HepG2 (cell line): ENCODE measurements around the gene PHACTR3. TPM values are rescaled to one million over a fixed set of nuclear protein-coding genes. Genes with fewer than 3 reads are reported as not detected.

Experiments used
- ATAC-seq: fragments of 200-7000 bp; cut with Tn5 transposase; 3 replicates; pipeline ENCODE4 v1.9.1; 2020; ENCODE audit warnings: mild to moderate bottlenecking, moderate library complexity
- BruUV-seq: library from RNA; stranded (reverse); fragments of 400-500 nt; replicated peaks from 2 replicates; lab custom pipeline; 2021; lab: Mats Ljungman, UMichigan
- CTCF ChIA-PET: fragments of 300-600 bp; formaldehyde crosslinking; extraction: SDS; loops from one replicate; lab custom pipeline; 2021; ENCODE audit warnings: low total read pairs, inconsistent platforms, low intra/inter-chr PET ratio; lab: Yijun Ruan, JAX
- POLR2A ChIA-PET: fragments of 350-600 bp; sonication (Branson Sonifier 250); formaldehyde crosslinking; loops from one replicate; lab custom pipeline; 2020; ENCODE audit warnings: antibody characterized with exemption, inconsistent platforms; lab: Yijun Ruan, JAX
- DNase-seq: peaks from one replicate; pipeline ENCODE4 v3.0.0-alpha.2; 2015; ENCODE audit warnings: low spot score
- FAIRE-seq: peaks from 3 replicates; lab custom pipeline; 2011; peaks lifted over from hg19 to GRCh38; lab: Jason Lieb, UNC
- H2AFZ ChIP-seq: one replicate; pipeline ENCODE4 v1.6.1; 2011; ENCODE audit warnings: low read length, inconsistent platforms
- H3K27ac ChIP-seq: fragments of 300-600 bp; 3 replicates; pipeline ENCODE4 v1.8.0; 2011; ENCODE audit warnings: mixed run types, mild to moderate bottlenecking, mixed read lengths, low read length, inconsistent platforms; ENCODE audit not compliant: insufficient read depth; ENCODE audit errors: extremely low read length
- H3K27me3 ChIP-seq, 2 experiments: fragments of 200-600 bp in 1 of 2; 2 replicates in 1 of 2; 3 replicates in 1 of 2; pipeline versions ENCODE4 v1.6.0 to v1.8.0; 2011; ENCODE audit warnings: low read length in 2 of 2, mild to moderate bottlenecking in 2 of 2, moderate library complexity in 2 of 2, inconsistent platforms in 1 of 2; ENCODE audit not compliant: insufficient read depth in 2 of 2, control insufficient read depth in 1 of 2
- H3K36me3 ChIP-seq, 2 experiments: fragments of 200-600 bp in 1 of 2; replicated peaks in 1 of 2; 2 replicates in 1 of 2; 3 replicates in 1 of 2; pipeline versions ENCODE4 v1.5.1 to v1.8.0; 2011; ENCODE audit warnings: low read length in 2 of 2, inconsistent platforms in 1 of 2; ENCODE audit not compliant: insufficient read depth in 2 of 2, control insufficient read depth in 1 of 2
- H3K4me1 ChIP-seq: 2 replicates; pipeline ENCODE4 v1.5.1; 2012; ENCODE audit warnings: low read length, inconsistent platforms; ENCODE audit not compliant: insufficient read depth
- H3K4me2 ChIP-seq: 2 replicates; pipeline ENCODE4 v1.6.0; 2011; ENCODE audit warnings: low read depth, low read length, inconsistent platforms
- H3K4me3 ChIP-seq, 3 experiments: fragments of 200-600 bp in 1 of 3; sonication (generic), shearing (Covaris generic) in 1 of 3; replicated peaks in 1 of 3; 2 replicates each; pipeline ENCODE4 v1.5.1; 2011 to 2016; ENCODE audit warnings: low read length in 3 of 3, inconsistent platforms in 2 of 3, low read depth in 2 of 3, mild to moderate bottlenecking in 2 of 3, control low read depth in 1 of 3, mixed read lengths in 1 of 3; ENCODE audit not compliant: insufficient read depth in 1 of 3
- H3K79me2 ChIP-seq: one replicate; pipeline ENCODE4 v1.6.1; 2011; ENCODE audit warnings: low read length, inconsistent platforms; ENCODE audit not compliant: insufficient read depth
- H3K9ac ChIP-seq: 2 replicates; pipeline ENCODE4 v1.6.0; 2011; ENCODE audit warnings: mild to moderate bottlenecking, low read depth, low read length, inconsistent platforms; ENCODE audit not compliant: insufficient read depth
- H3K9me3 ChIP-seq: 2 replicates; pipeline ENCODE4 v1.5.1; 2012; ENCODE audit warnings: mild to moderate bottlenecking, low read length
- H4K20me1 ChIP-seq: 2 replicates; pipeline ENCODE4 v1.6.0; 2011; ENCODE audit warnings: inconsistent platforms, mild to moderate bottlenecking, low read length, moderate library complexity; ENCODE audit not compliant: insufficient read depth
- MTF2 ChIP-seq: sonication (generic); formaldehyde crosslinking; IDR thresholded peaks from 2 replicates; pipeline ENCODE4 v1.5.0; 2020; ENCODE audit warnings: missing genetic modification reagents, borderline replicate concordance
- MYNN ChIP-seq: sonication (generic); formaldehyde crosslinking; IDR thresholded peaks from 2 replicates; pipeline ENCODE4 v1.4.0; 2020; ENCODE audit warnings: mild to moderate bottlenecking, low read depth, missing genetic modification reagents
- NR3C1 ChIP-seq: sonication (generic); formaldehyde crosslinking; IDR thresholded peaks from 2 replicates; pipeline ENCODE4 v1.4.0; 2020; ENCODE audit warnings: missing genetic modification reagents
- RBM39 ChIP-seq: fragments of 200-400 bp; formaldehyde crosslinking; IDR thresholded peaks from one replicate; pipeline ENCODE4 v1.6.1; 2018; ENCODE audit warnings: antibody characterized with exemption, mild to moderate bottlenecking, low read depth, low read length; ENCODE audit not compliant: poor library complexity, severe bottlenecking
- REL ChIP-seq: sonication (generic); formaldehyde crosslinking; conservative IDR thresholded peaks from 2 replicates; pipeline ENCODE4 v1.8.0; 2022; ENCODE audit warnings: mild to moderate bottlenecking, missing genetic modification reagents, moderate library complexity
- RELA ChIP-seq: sonication (generic); formaldehyde crosslinking; IDR thresholded peaks from 2 replicates; pipeline ENCODE4 v1.4.0; 2020; ENCODE audit warnings: missing genetic modification reagents
- RXRA ChIP-seq: sonication (generic); formaldehyde crosslinking; IDR thresholded peaks from 2 replicates; pipeline ENCODE4 v1.5.1; 2020; ENCODE audit warnings: missing genetic modification reagents
- ZNF30 ChIP-seq: sonication (generic); formaldehyde crosslinking; IDR thresholded peaks from 2 replicates; pipeline ENCODE4 v1.5.0; 2020; ENCODE audit warnings: mild to moderate bottlenecking, missing genetic modification reagents
- ZNF619 ChIP-seq: sonication (generic); formaldehyde crosslinking; IDR thresholded peaks from 2 replicates; pipeline ENCODE4 v1.4.0; 2020; ENCODE audit warnings: mild to moderate bottlenecking, missing genetic modification reagents
- ZNF660 ChIP-seq: sonication (generic); formaldehyde crosslinking; IDR thresholded peaks from 2 replicates; pipeline ENCODE4 v1.5.1; 2020; ENCODE audit warnings: mild to moderate bottlenecking, low read depth, missing genetic modification reagents, borderline replicate concordance
- WGBS: methylation state at CpG from one replicate; pipeline ENCODE4 v1.1.6; 2017; ENCODE audit warnings: low lambda C conversion rate; 5-methylcytosine and 5-hydroxymethylcytosine counted together
- in situ Hi-C: cut with HindIII; loops from 2 replicates; pipeline ENCODE4 v1.10.0; 2017; ENCODE audit warnings: low pct_unique_long_range_greater_than_20kb; ENCODE audit not compliant: extremely low pct_ligation_motif_present
- intact Hi-C: fragments of 100-400 bp; cut with micrococcal nuclease; formaldehyde crosslinking; loops from one replicate; pipeline ENCODE4 v1.10.0; 2022; ENCODE audit not compliant: unreplicated experiment
- polyA plus RNA-seq, 8 experiments: library from polyadenylated mRNA; depleted of rRNA in 3 of 8; stranded (reverse) in 7 of 8; unstranded in 1 of 8; fragments of >200 nt; fragmentation: Illumina TruSeq in 4 of 8; extraction: Trizol in 4 of 8; gene quantifications; 2 replicates each; pipeline versions ENCODE4 v1.2.1 to v1.2.3, GENCODE V29; 2011 to 2016; ENCODE audit warnings: low read depth in 4 of 8, missing spikeins in 1 of 8, mixed read lengths in 1 of 8; ENCODE audit not compliant: insufficient read depth in 1 of 8
- total RNA-seq, 5 experiments: library from RNA; depleted of rRNA; stranded (reverse); fragments of >200 nt; fragmentation: Illumina TruSeq; extraction: Trizol; gene quantifications; 2 replicates each; pipeline ENCODE4 v1.2.3, GENCODE V29; 2016; ENCODE audit warnings: low read depth in 1 of 5
- TF ChIP-seq, protein P1 (sequence below): sonication (generic); formaldehyde crosslinking; IDR thresholded peaks from 2 replicates; pipeline ENCODE4 v1.8.0; 2022; ENCODE audit warnings: missing genetic modification reagents, mild to moderate bottlenecking, moderate library complexity, borderline replicate concordance
- TF ChIP-seq, protein P2 (sequence below): sonication (generic); formaldehyde crosslinking; IDR thresholded peaks from 2 replicates; pipeline ENCODE4 v1.5.1; 2020; ENCODE audit warnings: missing genetic modification reagents, mild to moderate bottlenecking, borderline replicate concordance
- TF ChIP-seq, protein P3 (sequence below): sonication (generic); formaldehyde crosslinking; IDR thresholded peaks from 2 replicates; pipeline ENCODE4 v1.5.1; 2020; ENCODE audit warnings: missing genetic modification reagents, mild to moderate bottlenecking, borderline replicate concordance
- TF ChIP-seq, protein P4 (sequence below): sonication (generic); formaldehyde crosslinking; IDR thresholded peaks from 2 replicates; pipeline ENCODE4 v1.9.0; 2021; ENCODE audit warnings: missing genetic modification reagents, mild to moderate bottlenecking, borderline replicate concordance
- TF ChIP-seq, protein P5 (sequence below): sonication (generic); formaldehyde crosslinking; IDR thresholded peaks from 2 replicates; pipeline ENCODE4 v1.5.0; 2020; ENCODE audit warnings: mild to moderate bottlenecking, missing genetic modification reagents
- TF ChIP-seq, protein P6 (sequence below): IDR thresholded peaks from 2 replicates; pipeline ENCODE4 v1.6.1; 2016; ENCODE audit warnings: missing genetic modification reagents, missing compliant biosample characterization

The PHACTR3 gene
- total and polyA plus RNA-seq, 2 of the 13 experiments (the other 11 are each of a cell fraction or from before 2014, with no cell fraction given) = not detected

DNA sequence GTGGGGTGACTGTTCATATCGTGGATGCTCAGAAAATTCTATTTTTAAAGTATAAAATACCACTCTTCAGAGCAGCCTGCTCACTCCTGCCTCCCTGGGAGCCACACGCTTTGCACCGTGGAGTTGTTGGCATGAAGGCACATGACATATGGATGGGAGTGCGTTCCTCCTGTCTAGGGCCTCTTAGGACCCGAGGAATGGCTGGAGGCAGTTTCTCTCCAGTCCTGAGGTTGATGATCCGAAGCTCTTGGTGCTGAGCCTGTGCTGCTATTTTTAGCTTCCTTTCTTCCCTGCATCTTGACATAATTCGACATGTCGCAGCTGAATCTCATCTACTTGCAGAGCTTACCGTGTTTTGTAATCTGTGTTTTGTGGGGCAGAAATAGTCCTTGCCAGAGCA lies 73.9 kb downstream of the PHACTR3 start:
- intact Hi-C loops (no loop called here), in situ Hi-C loops (no loop called here)
- Histone ChIP-seq H2AFZ (no peak overlapping the region), H3K9me3 (no peaks in the 10 kb centered on the region), H4K20me1 (no peaks in the 10 kb centered on the region), H3K4me1 (no peaks in the 10 kb centered on the region), H3K27ac (no peak overlapping the region), H3K4me3 (no peak overlapping the region), H3K79me2 (no peaks in the 10 kb centered on the region), H3K4me2 (no peak overlapping the region), H3K36me3 (no peaks in the 10 kb centered on the region), H3K27me3 (peaks cover 4 to 59% of the 10 kb centered on the region in 2 experiments; a peak in 4 of 5 replicates), H3K9ac (no peak overlapping the region)
- POLR2A ChIA-PET = no interaction called here
- FAIRE-seq (no peak), DNase-seq (no peak), ATAC-seq (no peak)
- WGBS = 11% methylated on average over 9 of the region's 9 CpGs
- CTCF ChIA-PET = no interaction called here
- BruUV-seq = no TSS peak
- TF ChIP-seq ZNF660 (CRISPR knock-in tag) (no peak), NR3C1 (no peak), ZNF30 (CRISPR knock-in tag) (no peak), RBM39 (no peak), RXRA (CRISPR knock-in tag) (no peak), MTF2 (CRISPR knock-in tag) (no peak), ZNF619 (CRISPR knock-in tag) (no peak), RELA (CRISPR knock-in tag) (no peak), REL (no peak), MYNN (CRISPR knock-in tag) (no peak)
- TF ChIP-seq, protein P1, sequence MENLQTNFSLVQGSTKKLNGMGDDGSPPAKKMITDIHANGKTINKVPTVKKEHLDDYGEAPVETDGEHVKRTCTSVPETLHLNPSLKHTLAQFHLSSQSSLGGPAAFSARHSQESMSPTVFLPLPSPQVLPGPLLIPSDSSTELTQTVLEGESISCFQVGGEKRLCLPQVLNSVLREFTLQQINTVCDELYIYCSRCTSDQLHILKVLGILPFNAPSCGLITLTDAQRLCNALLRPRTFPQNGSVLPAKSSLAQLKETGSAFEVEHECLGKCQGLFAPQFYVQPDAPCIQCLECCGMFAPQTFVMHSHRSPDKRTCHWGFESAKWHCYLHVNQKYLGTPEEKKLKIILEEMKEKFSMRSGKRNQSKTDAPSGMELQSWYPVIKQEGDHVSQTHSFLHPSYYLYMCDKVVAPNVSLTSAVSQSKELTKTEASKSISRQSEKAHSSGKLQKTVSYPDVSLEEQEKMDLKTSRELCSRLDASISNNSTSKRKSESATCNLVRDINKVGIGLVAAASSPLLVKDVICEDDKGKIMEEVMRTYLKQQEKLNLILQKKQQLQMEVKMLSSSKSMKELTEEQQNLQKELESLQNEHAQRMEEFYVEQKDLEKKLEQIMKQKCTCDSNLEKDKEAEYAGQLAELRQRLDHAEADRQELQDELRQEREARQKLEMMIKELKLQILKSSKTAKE = no peak
- TF ChIP-seq, protein P2, sequence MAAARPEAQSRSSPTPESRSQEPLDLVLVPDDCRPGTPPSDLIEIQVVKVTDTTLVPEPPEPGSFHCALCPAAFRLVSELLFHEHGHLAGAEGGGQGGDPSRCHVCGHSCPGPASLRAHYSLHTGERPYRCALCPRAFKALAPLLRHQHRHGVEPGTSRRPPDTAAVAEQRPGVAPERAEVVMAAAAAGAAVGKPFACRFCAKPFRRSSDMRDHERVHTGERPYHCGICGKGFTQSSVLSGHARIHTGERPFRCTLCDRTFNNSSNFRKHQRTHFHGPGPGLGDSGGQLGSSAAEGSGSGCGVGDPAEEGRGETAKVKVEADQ (CRISPR knock-in tag) = no peak
- TF ChIP-seq, protein P3, sequence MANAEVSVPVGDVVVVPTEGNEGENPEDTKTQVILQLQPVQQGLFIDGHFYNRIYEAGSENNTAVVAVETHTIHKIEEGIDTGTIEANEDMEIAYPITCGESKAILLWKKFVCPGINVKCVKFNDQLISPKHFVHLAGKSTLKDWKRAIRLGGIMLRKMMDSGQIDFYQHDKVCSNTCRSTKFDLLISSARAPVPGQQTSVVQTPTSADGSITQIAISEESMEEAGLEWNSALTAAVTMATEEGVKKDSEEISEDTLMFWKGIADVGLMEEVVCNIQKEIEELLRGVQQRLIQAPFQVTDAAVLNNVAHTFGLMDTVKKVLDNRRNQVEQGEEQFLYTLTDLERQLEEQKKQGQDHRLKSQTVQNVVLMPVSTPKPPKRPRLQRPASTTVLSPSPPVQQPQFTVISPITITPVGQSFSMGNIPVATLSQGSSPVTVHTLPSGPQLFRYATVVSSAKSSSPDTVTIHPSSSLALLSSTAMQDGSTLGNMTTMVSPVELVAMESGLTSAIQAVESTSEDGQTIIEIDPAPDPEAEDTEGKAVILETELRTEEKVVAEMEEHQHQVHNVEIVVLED (CRISPR knock-in tag) = no peak
- TF ChIP-seq, protein P4, sequence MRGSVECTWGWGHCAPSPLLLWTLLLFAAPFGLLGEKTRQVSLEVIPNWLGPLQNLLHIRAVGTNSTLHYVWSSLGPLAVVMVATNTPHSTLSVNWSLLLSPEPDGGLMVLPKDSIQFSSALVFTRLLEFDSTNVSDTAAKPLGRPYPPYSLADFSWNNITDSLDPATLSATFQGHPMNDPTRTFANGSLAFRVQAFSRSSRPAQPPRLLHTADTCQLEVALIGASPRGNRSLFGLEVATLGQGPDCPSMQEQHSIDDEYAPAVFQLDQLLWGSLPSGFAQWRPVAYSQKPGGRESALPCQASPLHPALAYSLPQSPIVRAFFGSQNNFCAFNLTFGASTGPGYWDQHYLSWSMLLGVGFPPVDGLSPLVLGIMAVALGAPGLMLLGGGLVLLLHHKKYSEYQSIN = no peak
- TF ChIP-seq, protein P5, sequence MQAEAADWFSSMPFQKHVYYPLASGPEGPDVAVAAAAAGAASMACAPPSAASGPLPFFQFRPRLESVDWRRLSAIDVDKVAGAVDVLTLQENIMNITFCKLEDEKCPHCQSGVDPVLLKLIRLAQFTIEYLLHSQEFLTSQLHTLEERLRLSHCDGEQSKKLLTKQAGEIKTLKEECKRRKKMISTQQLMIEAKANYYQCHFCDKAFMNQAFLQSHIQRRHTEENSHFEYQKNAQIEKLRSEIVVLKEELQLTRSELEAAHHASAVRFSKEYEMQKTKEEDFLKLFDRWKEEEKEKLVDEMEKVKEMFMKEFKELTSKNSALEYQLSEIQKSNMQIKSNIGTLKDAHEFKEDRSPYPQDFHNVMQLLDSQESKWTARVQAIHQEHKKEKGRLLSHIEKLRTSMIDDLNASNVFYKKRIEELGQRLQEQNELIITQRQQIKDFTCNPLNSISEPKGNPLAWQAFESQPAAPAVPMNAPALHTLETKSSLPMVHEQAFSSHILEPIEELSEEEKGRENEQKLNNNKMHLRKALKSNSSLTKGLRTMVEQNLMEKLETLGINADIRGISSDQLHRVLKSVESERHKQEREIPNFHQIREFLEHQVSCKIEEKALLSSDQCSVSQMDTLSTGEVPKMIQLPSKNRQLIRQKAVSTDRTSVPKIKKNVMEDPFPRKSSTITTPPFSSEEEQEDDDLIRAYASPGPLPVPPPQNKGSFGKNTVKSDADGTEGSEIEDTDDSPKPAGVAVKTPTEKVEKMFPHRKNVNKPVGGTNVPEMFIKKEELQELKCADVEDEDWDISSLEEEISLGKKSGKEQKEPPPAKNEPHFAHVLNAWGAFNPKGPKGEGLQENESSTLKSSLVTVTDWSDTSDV (CRISPR knock-in tag) = no peak
- TF ChIP-seq, protein P6, sequence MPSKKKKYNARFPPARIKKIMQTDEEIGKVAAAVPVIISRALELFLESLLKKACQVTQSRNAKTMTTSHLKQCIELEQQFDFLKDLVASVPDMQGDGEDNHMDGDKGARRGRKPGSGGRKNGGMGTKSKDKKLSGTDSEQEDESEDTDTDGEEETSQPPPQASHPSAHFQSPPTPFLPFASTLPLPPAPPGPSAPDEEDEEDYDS = no peak
